HepG2 (cell line): Measurements from ENCODE around the gene MADD. TPM values are rescaled to one million over a fixed set of nuclear protein-coding genes. Genes with fewer than 3 reads are reported as not detected.
A peak's percentile ranks its signal among the peaks of the same experiment; 100 is the strongest.

Experiments
- ERF ChIP-seq: IDR thresholded peaks from 2 replicates; pipeline ENCODE4 v1.6.1; 2018; ENCODE audit warnings: missing biosample characterization, missing genetic modification reagents
- MEIS2 ChIP-seq: sonication (generic); formaldehyde crosslinking; IDR thresholded peaks from 2 replicates; pipeline ENCODE4 v1.9.0; 2021; ENCODE audit warnings: mild to moderate bottlenecking, missing genetic modification reagents
- PRPF4 ChIP-seq: fragments of 200-400 bp; formaldehyde crosslinking; IDR thresholded peaks from 2 replicates; pipeline ENCODE4 v1.6.1; 2016; ENCODE audit warnings: low read length, low read depth; ENCODE audit not compliant: poor library complexity, severe bottlenecking
- RBM39 ChIP-seq: fragments of 200-400 bp; formaldehyde crosslinking; IDR thresholded peaks from one replicate; pipeline ENCODE4 v1.6.1; 2018; ENCODE audit warnings: antibody characterized with exemption, mild to moderate bottlenecking, low read depth, low read length; ENCODE audit not compliant: poor library complexity, severe bottlenecking
- RCOR2 ChIP-seq: IDR thresholded peaks from 2 replicates; pipeline ENCODE4 v1.6.1; 2016; ENCODE audit warnings: missing biosample characterization, missing genetic modification reagents
- RELA ChIP-seq: sonication (generic); formaldehyde crosslinking; IDR thresholded peaks from 2 replicates; pipeline ENCODE4 v1.4.0; 2020; ENCODE audit warnings: missing genetic modification reagents
- SCMH1 ChIP-seq: sonication (generic); formaldehyde crosslinking; IDR thresholded peaks from 2 replicates; pipeline ENCODE4 v1.9.0; 2021; ENCODE audit warnings: missing genetic modification reagents, mild to moderate bottlenecking, borderline replicate concordance
- TCF7 ChIP-seq: sonication (generic); IDR thresholded peaks from 2 replicates; pipeline ENCODE4 v1.6.1; 2016; ENCODE audit warnings: antibody characterized with exemption, low read depth
- ZNF10 ChIP-seq: sonication (generic); formaldehyde crosslinking; IDR thresholded peaks from 2 replicates; pipeline ENCODE4 v1.4.0; 2020; ENCODE audit warnings: mild to moderate bottlenecking, low read depth, missing genetic modification reagents, borderline replicate concordance
- ZNF101 ChIP-seq: sonication (generic); formaldehyde crosslinking; IDR thresholded peaks from 2 replicates; pipeline ENCODE4 v1.4.0; 2020; ENCODE audit warnings: mild to moderate bottlenecking, low read depth, missing genetic modification reagents, borderline replicate concordance
- ZNF326 ChIP-seq: sonication (generic); formaldehyde crosslinking; IDR thresholded peaks from 2 replicates; pipeline ENCODE4 v1.4.0; 2020; ENCODE audit warnings: missing genetic modification reagents, borderline replicate concordance
- ZNF749 ChIP-seq: sonication (generic); formaldehyde crosslinking; IDR thresholded peaks from 2 replicates; pipeline ENCODE4 v1.8.0; 2022; ENCODE audit warnings: mild to moderate bottlenecking, missing genetic modification reagents, moderate library complexity, borderline replicate concordance
- ZNF781 ChIP-seq: sonication (generic); formaldehyde crosslinking; IDR thresholded peaks from 2 replicates; pipeline ENCODE4 v1.5.1; 2020; ENCODE audit warnings: borderline replicate concordance, mild to moderate bottlenecking, missing genetic modification reagents; ENCODE audit errors: not compliant biosample characterization
- polyA plus RNA-seq, 8 experiments: library from polyadenylated mRNA; depleted of rRNA in 3 of 8; stranded (reverse) in 7 of 8; unstranded in 1 of 8; fragments of >200 nt; fragmentation: Illumina TruSeq in 4 of 8; extraction: Trizol in 4 of 8; gene quantifications; 2 replicates each; pipeline versions ENCODE4 v1.2.1 to v1.2.3, GENCODE V29; 2011 to 2016; ENCODE audit warnings: low read depth in 4 of 8, missing spikeins in 1 of 8, mixed read lengths in 1 of 8; ENCODE audit not compliant: insufficient read depth in 1 of 8
- total RNA-seq, 5 experiments: library from RNA; depleted of rRNA; stranded (reverse); fragments of >200 nt; fragmentation: Illumina TruSeq; extraction: Trizol; gene quantifications; 2 replicates each; pipeline ENCODE4 v1.2.3, GENCODE V29; 2016; ENCODE audit warnings: low read depth in 1 of 5
- TF ChIP-seq, protein P1 (sequence below), 2 experiments: IDR thresholded peaks; 2 replicates each; pipeline ENCODE4 v1.6.1; 2011 to 2012; ENCODE audit warnings: low read length in 2 of 2, borderline replicate concordance in 1 of 2, low read depth in 1 of 2, mild to moderate bottlenecking in 1 of 2, moderate library complexity in 1 of 2
- TF ChIP-seq, protein P2 (sequence below): sonication (generic); formaldehyde crosslinking; IDR thresholded peaks from 2 replicates; pipeline ENCODE4 v1.4.0; 2020; ENCODE audit warnings: mild to moderate bottlenecking, missing genetic modification reagents, borderline replicate concordance
- TF ChIP-seq, protein P3 (sequence below): sonication (generic); formaldehyde crosslinking; IDR thresholded peaks from 2 replicates; pipeline ENCODE4 v1.9.0; 2021; ENCODE audit warnings: missing genetic modification reagents, mild to moderate bottlenecking, borderline replicate concordance
- TF ChIP-seq, protein P4 (sequence below): sonication (generic); formaldehyde crosslinking; IDR thresholded peaks from 2 replicates; pipeline ENCODE4 v1.8.0; 2022; ENCODE audit warnings: missing genetic modification reagents, low read depth, mild to moderate bottlenecking, borderline replicate concordance
- TF ChIP-seq, protein P5 (sequence below): conservative IDR thresholded peaks from 2 replicates; pipeline ENCODE4 v1.6.1; 2018; ENCODE audit warnings: missing genetic modification reagents

MADD gene
- total and polyA plus RNA-seq, 2 of the 13 experiments (the other 11 are each of a cell fraction or from before 2014, with no cell fraction given): 18.0 to 29.2 TPM

DNA sequence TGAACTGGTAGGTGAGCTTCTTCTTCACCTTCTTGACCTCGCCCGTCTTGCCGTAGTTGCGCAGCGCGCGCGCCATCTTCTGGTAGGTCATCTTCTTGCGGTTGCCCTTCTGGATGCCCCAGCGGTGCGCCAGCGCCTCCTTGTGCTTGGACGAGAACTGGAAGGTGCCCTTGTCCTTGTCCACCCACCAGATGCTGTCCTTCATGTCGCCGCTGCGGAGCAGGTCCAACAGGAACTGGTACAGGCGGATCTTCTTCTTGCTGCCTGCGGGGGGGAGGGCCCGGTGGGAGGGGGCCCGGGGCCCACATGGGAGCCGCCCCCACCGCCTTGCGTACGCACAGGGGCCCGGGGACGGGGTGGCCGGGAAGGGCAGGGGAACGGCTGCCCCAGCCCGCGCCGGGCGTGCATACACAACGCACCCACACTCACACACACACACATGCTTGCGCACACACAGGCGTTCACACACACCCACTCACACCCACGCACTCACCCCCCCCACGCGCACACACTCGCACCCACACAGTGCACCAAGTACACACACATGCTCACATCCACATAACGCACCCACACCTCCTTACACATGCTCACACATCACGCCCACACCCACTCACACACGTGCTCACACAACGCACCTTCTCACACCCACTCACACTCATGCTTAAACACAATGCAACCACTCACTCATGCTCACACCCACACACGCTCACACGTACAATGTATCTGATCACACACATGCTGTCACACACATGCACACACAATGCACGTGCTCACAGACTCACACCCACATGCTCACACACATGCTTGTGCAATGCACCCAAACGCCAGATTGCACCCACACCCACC, 85.6 kb downstream of the MADD start (continued):
- peak; percentile 60; the same call in 1 of the 2 replicates for TF ChIP-seq RCOR2 (CRISPR knock-in tag)
- TF ChIP-seq ZNF101 (CRISPR knock-in tag): no peak
- peak; percentile 50; the same call in 1 of the 2 replicates for TF ChIP-seq TCF7
- 0 out of 2 replicates have a peak, but pooled peaks have one; percentile 85 for TF ChIP-seq ZNF749 (CRISPR knock-in tag)
- peak; percentile 81; the same call in 1 of the 2 replicates for TF ChIP-seq ERF (CRISPR knock-in tag)
- no peak for TF ChIP-seq PRPF4
- TF ChIP-seq, protein P1, sequence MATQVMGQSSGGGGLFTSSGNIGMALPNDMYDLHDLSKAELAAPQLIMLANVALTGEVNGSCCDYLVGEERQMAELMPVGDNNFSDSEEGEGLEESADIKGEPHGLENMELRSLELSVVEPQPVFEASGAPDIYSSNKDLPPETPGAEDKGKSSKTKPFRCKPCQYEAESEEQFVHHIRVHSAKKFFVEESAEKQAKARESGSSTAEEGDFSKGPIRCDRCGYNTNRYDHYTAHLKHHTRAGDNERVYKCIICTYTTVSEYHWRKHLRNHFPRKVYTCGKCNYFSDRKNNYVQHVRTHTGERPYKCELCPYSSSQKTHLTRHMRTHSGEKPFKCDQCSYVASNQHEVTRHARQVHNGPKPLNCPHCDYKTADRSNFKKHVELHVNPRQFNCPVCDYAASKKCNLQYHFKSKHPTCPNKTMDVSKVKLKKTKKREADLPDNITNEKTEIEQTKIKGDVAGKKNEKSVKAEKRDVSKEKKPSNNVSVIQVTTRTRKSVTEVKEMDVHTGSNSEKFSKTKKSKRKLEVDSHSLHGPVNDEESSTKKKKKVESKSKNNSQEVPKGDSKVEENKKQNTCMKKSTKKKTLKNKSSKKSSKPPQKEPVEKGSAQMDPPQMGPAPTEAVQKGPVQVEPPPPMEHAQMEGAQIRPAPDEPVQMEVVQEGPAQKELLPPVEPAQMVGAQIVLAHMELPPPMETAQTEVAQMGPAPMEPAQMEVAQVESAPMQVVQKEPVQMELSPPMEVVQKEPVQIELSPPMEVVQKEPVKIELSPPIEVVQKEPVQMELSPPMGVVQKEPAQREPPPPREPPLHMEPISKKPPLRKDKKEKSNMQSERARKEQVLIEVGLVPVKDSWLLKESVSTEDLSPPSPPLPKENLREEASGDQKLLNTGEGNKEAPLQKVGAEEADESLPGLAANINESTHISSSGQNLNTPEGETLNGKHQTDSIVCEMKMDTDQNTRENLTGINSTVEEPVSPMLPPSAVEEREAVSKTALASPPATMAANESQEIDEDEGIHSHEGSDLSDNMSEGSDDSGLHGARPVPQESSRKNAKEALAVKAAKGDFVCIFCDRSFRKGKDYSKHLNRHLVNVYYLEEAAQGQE (IDR thresholded peaks at IDR 0.05; ENCODE audit: borderline replicate concordance in 1 of 2, low read depth in 1 of 2, low read length in 2 of 2): no peak; a peak in 1 of 4 replicates
- no peak for TF ChIP-seq ZNF10 (CRISPR knock-in tag)
- TF ChIP-seq, protein P2, sequence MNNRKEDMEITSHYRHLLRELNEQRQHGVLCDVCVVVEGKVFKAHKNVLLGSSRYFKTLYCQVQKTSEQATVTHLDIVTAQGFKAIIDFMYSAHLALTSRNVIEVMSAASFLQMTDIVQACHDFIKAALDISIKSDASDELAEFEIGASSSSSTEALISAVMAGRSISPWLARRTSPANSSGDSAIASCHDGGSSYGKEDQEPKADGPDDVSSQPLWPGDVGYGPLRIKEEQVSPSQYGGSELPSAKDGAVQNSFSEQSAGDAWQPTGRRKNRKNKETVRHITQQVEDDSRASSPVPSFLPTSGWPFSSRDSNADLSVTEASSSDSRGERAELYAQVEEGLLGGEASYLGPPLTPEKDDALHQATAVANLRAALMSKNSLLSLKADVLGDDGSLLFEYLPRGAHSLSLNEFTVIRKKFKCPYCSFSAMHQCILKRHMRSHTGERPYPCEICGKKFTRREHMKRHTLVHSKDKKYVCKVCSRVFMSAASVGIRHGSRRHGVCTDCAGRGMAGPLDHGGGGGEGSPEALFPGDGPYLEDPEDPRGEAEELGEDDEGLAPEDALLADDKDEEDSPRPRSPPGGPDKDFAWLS (CRISPR knock-in tag): no peak
- peak; percentile 37 for TF ChIP-seq RBM39
- TF ChIP-seq, protein P3, sequence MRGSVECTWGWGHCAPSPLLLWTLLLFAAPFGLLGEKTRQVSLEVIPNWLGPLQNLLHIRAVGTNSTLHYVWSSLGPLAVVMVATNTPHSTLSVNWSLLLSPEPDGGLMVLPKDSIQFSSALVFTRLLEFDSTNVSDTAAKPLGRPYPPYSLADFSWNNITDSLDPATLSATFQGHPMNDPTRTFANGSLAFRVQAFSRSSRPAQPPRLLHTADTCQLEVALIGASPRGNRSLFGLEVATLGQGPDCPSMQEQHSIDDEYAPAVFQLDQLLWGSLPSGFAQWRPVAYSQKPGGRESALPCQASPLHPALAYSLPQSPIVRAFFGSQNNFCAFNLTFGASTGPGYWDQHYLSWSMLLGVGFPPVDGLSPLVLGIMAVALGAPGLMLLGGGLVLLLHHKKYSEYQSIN (CRISPR knock-in tag): no peak
- TF ChIP-seq RELA (CRISPR knock-in tag): peak; percentile 47; the same call in 1 of the 2 replicates
- no peak for TF ChIP-seq SCMH1 (CRISPR knock-in tag)
- TF ChIP-seq ZNF781 (CRISPR knock-in tag): no peak
- no peak for TF ChIP-seq MEIS2 (CRISPR knock-in tag)
- TF ChIP-seq, protein P4, sequence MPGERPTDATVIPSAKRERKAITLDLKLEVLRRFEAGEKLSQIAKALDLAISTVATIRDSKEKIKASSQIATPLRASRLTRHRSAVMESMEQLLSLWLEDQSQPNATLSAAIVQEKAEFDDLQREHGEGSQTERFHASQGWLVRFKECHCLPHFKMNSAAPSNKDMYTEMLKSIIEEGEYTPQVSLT (CRISPR knock-in tag): no peak
- TF ChIP-seq, protein P5, sequence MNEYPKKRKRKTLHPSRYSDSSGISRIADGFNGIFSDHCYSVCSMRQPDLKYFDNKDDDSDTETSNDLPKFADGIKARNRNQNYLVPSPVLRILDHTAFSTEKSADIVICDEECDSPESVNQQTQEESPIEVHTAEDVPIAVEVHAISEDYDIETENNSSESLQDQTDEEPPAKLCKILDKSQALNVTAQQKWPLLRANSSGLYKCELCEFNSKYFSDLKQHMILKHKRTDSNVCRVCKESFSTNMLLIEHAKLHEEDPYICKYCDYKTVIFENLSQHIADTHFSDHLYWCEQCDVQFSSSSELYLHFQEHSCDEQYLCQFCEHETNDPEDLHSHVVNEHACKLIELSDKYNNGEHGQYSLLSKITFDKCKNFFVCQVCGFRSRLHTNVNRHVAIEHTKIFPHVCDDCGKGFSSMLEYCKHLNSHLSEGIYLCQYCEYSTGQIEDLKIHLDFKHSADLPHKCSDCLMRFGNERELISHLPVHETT (CRISPR knock-in tag): no peak
- no peak for TF ChIP-seq ZNF326 (CRISPR knock-in tag)
